Ascending aorta (tissue), 2 donors: ENCODE results near the gene DDX5. TPM values are rescaled to one million over a fixed set of nuclear protein-coding genes. Genes with fewer than 3 reads are reported as not detected.

Experiments used
- DNase-seq, 2 donors: peaks; one replicate each; pipeline ENCODE4 v3.0.0-alpha.2; 2019; ENCODE audit warnings: low spot score in 2 of 2
- H3K27ac ChIP-seq, 2 donors: fragments of 200-600 bp; sonication (generic); one replicate each; pipeline ENCODE4 v1.5.1; 2016 to 2017; ENCODE audit warnings: mild to moderate bottlenecking in 1 of 2
- H3K27me3 ChIP-seq: fragments of 200-600 bp; sonication (generic); one replicate; pipeline ENCODE4 v1.5.1; 2017
- H3K36me3 ChIP-seq, 2 donors: fragments of 200-600 bp; sonication (generic); one replicate each; pipeline ENCODE4 v1.5.1; 2016
- H3K4me1 ChIP-seq, 2 donors: fragments of 200-600 bp; sonication (generic); one replicate each; pipeline ENCODE4 v1.5.1; 2016 to 2017; ENCODE audit warnings: mild to moderate bottlenecking in 1 of 2
- H3K4me3 ChIP-seq, 2 donors: fragments of 200-600 bp; sonication (generic); one replicate each; pipeline ENCODE4 v1.5.1; 2016 to 2017; ENCODE audit warnings: mild to moderate bottlenecking in 1 of 2
- H3K9me3 ChIP-seq, 2 donors: fragments of 200-600 bp; sonication (generic); one replicate each; pipeline ENCODE4 v1.5.1; 2016
- CTCF ChIP-seq, 3 experiments: fragments of 200-600 bp in 2 of 3; fragments of 450-650 bp in 1 of 3; sonication (generic) in 2 of 3; IDR thresholded peaks; one replicate each; pipeline ENCODE4 v1.5.1; 2016 to 2019; ENCODE audit warnings: antibody characterized with exemption in 3 of 3, mild to moderate bottlenecking in 1 of 3, moderate library complexity in 1 of 3
- intact Hi-C: fragments of 100-400 bp; cut with DNase I; formaldehyde crosslinking; loops from one replicate; pipeline ENCODE4 v1.15.1; 2023
- total RNA-seq: library from RNA; depleted of rRNA; stranded (reverse); fragments of >200 nt; gene quantifications from one replicate; pipeline ENCODE4 v1.1.0, GENCODE V29; 2016

Gene DDX5
- total RNA-seq, 1 donor from 2014 or later = 564 TPM

- H3K36me3 ChIP-seq = peaks cover 29 to 75% of the 10 kb centered on the region in 2 donors
- DNase-seq = no peak
- H3K27ac ChIP-seq = no peak overlapping the region
- H3K9me3 ChIP-seq = no peaks in the 10 kb centered on the region
- no peaks in the 10 kb centered on the region for H3K27me3 ChIP-seq
- H3K4me3 ChIP-seq = no peak overlapping the region
- no peaks in the 10 kb centered on the region for H3K4me1 ChIP-seq
- intact Hi-C loops = no loop called here
- no peak for TF ChIP-seq CTCF (IDR thresholded peaks at IDR 0.05)
Observed at GRCh38 chr17:64546716-64547115, 40.6 kb upstream of the DDX5 start.

GRCh38 chr17:64544742-64545141, 38.7 kb upstream of the DDX5 start:
- no peak overlapping the region for H3K27ac ChIP-seq
- no peaks in the 10 kb centered on the region for H3K4me1 ChIP-seq
- no peak overlapping the region for H3K4me3 ChIP-seq
- intact Hi-C loops = no loop called here
- no peaks in the 10 kb centered on the region for H3K27me3 ChIP-seq
- TF ChIP-seq CTCF (IDR thresholded peaks at IDR 0.05) = no peak
- peaks cover 32 to 67% of the 10 kb centered on the region in 2 donors for H3K36me3 ChIP-seq
- H3K9me3 ChIP-seq = no peaks in the 10 kb centered on the region
- no peak for DNase-seq

- H3K4me1 ChIP-seq = no peaks in the 10 kb centered on the region
- H3K9me3 ChIP-seq = no peaks in the 10 kb centered on the region
- H3K36me3 ChIP-seq = peaks cover 39 to 66% of the 10 kb centered on the region in 2 donors
- DNase-seq = no peak
- intact Hi-C loops = no loop called here
- no peak for TF ChIP-seq CTCF (IDR thresholded peaks at IDR 0.05)
- no peak overlapping the region for H3K4me3 ChIP-seq
- no peak overlapping the region for H3K27ac ChIP-seq
- no peaks in the 10 kb centered on the region for H3K27me3 ChIP-seq
Observed at GRCh38 chr17:64540118-64540776, 34.2 kb upstream of the DDX5 start.

DNA sequence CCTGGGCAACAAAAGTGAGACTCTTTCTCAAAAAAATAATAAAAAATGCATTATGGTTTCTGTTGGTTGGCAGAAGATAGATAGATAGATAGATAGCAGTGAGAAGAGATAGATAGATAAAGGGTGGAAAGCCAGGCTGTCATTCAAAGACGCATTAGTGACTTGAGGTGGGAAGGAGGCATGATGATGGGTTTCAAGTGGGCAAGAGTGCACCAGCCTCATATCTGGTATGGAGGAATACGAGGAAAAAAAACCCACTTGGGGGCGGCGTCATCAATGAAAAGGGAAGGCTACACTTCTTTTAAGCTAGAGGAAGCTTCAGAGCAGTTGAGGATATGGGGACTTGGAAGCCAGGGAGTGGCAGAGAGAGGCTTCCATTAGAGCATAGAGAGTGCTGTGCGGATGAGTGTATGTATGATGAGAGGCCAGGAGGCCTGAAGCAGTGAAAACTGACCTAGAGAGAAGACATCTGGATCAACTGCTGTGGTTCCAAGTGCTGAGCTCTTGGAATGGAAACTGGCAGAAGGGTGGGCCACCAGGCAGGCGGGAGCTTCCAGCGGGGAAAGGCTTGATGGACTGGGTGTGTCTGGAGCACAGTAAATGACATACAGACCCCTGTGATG, 32.5 kb upstream of the DDX5 start:
- no peaks in the 10 kb centered on the region for H3K4me1 ChIP-seq
- no peaks in the 10 kb centered on the region for H3K27me3 ChIP-seq
- no peaks in the 10 kb centered on the region for H3K9me3 ChIP-seq
- TF ChIP-seq CTCF (IDR thresholded peaks at IDR 0.05) = no peak
- no peak overlapping the region for H3K27ac ChIP-seq
- H3K4me3 ChIP-seq = no peak overlapping the region
- DNase-seq = no peak
- intact Hi-C loops = no loop called here
- H3K36me3 ChIP-seq = peaks cover 48 to 71% of the 10 kb centered on the region in 2 donors

DNA sequence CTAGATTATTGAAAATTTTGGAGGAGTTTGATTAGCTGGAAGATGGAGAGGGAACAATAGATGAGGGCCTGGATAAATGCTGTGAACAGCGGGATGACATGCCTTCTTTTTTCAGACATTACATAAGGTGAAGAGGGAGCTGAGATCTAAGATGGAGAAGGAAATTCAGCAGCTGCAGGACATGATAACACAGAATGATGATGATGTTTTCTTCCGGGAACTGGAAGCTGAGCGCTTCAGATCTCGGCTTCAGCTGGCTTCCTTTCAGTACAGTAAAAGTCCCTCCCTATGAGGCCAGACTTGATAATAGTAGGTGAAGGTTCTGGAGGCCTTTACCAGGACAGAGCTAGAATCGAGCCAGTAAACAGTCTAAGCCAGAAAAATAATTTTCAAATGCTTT, 31.4 kb upstream of the DDX5 start:
- Histone ChIP-seq H3K9me3 (no peaks in the 10 kb centered on the region), H3K36me3 (peaks cover 58 to 78% of the 10 kb centered on the region in 2 donors), H3K4me1 (no peaks in the 10 kb centered on the region), H3K27me3 (no peaks in the 10 kb centered on the region), H3K27ac (no peak overlapping the region), H3K4me3 (no peak overlapping the region)
- no peak for DNase-seq
- intact Hi-C loops = no loop called here
- no peak for TF ChIP-seq CTCF (IDR thresholded peaks at IDR 0.05)
